Stimulated activated memory B cell treated with anti-CD40 and anti-IgM and Interleukin-4, amounts not matched to agents 10 μg/mL and 1 μg/mL and 100 μg/mL, for 72 hours (primary cell): ENCODE data around the gene TMEM151B.
"Not testable (repeated sequence)": the region's sequence is repeated elsewhere in the genome, so short reads cannot be mapped to it uniquely, and the experiment has no call there.

Experiments
- ATAC-seq: fragments of 150-1000 bp; cut with Tn5 transposase; 2 replicates; pipeline ENCODE4 v1.10.0; 2021
- H3K27ac Mint-ChIP-seq: one replicate; pipeline ENCODE4 v1.8.0; 2022; ENCODE audit warnings: mild to moderate bottlenecking, mixed read lengths
- H3K27me3 Mint-ChIP-seq: one replicate; pipeline ENCODE4 v1.8.0; 2022; ENCODE audit warnings: mixed read lengths
- H3K36me3 Mint-ChIP-seq: one replicate; pipeline ENCODE4 v1.8.0; 2022; ENCODE audit warnings: mixed read lengths
- H3K4me1 Mint-ChIP-seq: one replicate; pipeline ENCODE4 v1.8.0; 2022; ENCODE audit warnings: mixed read lengths
- H3K4me3 Mint-ChIP-seq: one replicate; pipeline ENCODE4 v1.8.0; 2022; ENCODE audit warnings: mild to moderate bottlenecking, moderate library complexity, mixed read lengths
- H3K9me3 Mint-ChIP-seq: one replicate; pipeline ENCODE4 v1.8.0; 2022; ENCODE audit warnings: mixed read lengths

TMEM151B gene

GRCh38 chr6:44228836-44229235 is 41.4 kb upstream of the TMEM151B start:
- Mint-ChIP-seq H3K4me3 (no peak overlapping the region), H3K27ac (no peak overlapping the region), H3K9me3 (no peaks in the 10 kb centered on the region), H3K36me3 (peaks cover 25% of the 10 kb centered on the region), H3K4me1 (peaks cover 28% of the 10 kb centered on the region), H3K27me3 (no peaks in the 10 kb centered on the region)
- ATAC-seq: no peak

GRCh38 chr6:44229376-44230033 is 40.7 kb upstream of the TMEM151B start:
- Mint-ChIP-seq H3K4me1 (peaks cover 23% of the 10 kb centered on the region), H3K27me3 (no peaks in the 10 kb centered on the region), H3K27ac (no peak overlapping the region), H3K4me3 (no peak overlapping the region), H3K9me3 (no peaks in the 10 kb centered on the region), H3K36me3 (peaks cover 25% of the 10 kb centered on the region)
- no peak for ATAC-seq

DNA sequence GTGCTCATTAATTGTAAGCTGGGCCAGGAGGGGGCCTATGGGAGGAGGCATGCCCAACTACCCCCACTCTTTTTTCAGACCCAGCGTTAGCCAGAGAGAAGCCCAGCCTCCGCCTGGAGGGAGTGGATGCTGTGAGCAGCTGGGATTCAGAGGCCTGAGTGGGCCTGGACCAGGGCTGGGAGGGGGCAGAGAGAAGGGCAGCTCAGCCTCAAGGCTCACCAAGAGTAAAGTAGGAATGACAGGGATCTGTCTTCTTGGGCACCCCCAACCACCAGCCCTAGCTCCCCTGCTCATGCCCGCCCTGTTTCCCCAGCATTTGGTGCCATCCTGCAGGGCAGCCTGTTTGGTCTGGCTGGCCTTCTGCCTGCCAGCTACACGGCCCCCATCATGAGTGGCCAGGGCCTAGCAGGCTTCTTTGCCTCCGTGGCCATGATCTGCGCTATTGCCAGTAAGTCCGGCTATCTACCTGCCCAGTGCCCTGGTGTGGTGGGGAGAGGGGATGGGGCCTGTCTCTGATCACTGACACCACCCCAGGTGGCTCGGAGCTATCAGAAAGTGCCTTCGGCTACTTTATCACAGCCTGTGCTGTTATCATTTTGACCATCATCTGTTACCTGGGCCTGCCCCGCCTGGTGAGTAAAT is 40.1 kb upstream of the TMEM151B start:
- ATAC-seq: no peak
- Mint-ChIP-seq H3K4me3 (no peak overlapping the region), H3K9me3 (no peaks in the 10 kb centered on the region), H3K27me3 (no peaks in the 10 kb centered on the region), H3K4me1 (peaks cover 18% of the 10 kb centered on the region), H3K27ac (no peak overlapping the region), H3K36me3 (peaks cover 25% of the 10 kb centered on the region)

DNA sequence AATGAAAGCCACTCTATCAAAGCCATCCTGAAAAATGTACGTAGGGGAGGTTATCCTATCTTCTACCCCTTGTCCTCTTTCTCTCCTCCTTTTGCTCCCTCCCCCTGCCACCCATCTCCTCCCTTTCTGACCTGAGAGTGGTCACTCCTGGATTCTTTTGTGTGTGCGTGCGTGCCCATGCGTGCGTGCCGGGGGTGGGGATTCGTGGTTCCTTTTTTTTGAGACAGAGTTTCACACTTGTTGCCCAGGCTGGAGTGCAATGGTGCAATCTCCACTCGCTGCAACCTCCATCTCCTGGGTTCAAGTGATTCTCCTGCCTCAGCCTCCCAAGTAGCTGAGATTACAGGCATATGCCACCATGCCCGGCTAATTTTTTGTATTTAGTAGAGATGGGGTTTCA is 38.8 kb upstream of the TMEM151B start:
- H3K27ac Mint-ChIP-seq, H3K9me3 Mint-ChIP-seq, H3K4me3 Mint-ChIP-seq, H3K4me1 Mint-ChIP-seq, H3K27me3 Mint-ChIP-seq, ATAC-seq: not testable (repeated sequence)
- H3K36me3 Mint-ChIP-seq: peaks cover 25% of the 10 kb centered on the region

DNA sequence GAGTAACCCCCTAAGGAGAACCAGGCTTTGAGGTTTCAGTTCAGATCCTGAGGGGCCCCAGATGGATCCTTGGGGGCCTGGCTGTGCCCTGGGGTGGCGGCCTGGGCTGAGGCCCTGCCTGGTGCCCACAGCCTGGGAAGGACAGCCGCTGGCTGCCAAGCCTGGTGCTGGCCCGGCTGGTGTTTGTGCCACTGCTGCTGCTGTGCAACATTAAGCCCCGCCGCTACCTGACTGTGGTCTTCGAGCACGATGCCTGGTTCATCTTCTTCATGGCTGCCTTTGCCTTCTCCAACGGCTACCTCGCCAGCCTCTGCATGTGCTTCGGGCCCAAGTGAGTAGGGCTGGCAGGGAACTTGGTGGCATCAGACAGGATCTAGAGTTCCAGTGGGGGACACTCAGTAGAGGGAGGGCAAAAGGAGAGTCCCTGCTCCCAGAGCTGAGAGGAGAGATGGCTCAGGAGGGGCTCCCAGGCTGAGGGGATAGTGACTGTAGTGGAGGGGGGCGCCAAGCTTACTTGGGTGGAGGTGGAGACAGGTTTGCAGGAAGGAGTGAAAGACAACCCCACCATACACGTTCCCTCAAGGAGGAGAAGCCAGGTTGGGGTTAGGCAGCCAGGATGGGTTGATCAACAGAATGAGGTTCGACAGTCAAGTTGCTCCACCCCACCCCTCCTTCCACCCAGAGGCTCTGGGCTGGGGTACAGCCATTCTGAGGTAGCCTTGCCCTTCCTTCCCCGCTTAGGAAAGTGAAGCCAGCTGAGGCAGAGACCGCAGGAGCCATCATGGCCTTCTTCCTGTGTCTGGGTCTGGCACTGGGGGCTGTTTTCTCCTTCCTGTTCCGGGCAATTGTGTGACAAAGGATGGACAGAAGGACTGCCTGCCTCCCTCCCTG is 37.3 kb upstream of the TMEM151B start:
- peaks cover 17% of the 10 kb centered on the region for H3K4me1 Mint-ChIP-seq
- no peaks in the 10 kb centered on the region for H3K9me3 Mint-ChIP-seq
- no peak for ATAC-seq
- peak overlapping the region; percentile 34 for H3K27ac Mint-ChIP-seq
- H3K27me3 Mint-ChIP-seq: no peaks in the 10 kb centered on the region
- H3K4me3 Mint-ChIP-seq: no peak overlapping the region
- peaks cover 25% of the 10 kb centered on the region for H3K36me3 Mint-ChIP-seq

DNA sequence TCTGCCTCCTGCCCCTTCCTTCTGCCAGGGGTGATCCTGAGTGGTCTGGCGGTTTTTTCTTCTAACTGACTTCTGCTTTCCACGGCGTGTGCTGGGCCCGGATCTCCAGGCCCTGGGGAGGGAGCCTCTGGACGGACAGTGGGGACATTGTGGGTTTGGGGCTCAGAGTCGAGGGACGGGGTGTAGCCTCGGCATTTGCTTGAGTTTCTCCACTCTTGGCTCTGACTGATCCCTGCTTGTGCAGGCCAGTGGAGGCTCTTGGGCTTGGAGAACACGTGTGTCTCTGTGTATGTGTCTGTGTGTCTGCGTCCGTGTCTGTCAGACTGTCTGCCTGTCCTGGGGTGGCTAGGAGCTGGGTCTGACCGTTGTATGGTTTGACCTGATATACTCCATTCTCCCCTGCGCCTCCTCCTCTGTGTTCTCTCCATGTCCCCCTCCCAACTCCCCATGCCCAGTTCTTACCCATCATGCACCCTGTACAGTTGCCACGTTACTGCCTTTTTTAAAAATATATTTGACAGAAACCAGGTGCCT is 36.6 kb upstream of the TMEM151B start:
- Mint-ChIP-seq H3K4me1 (peaks cover 25% of the 10 kb centered on the region), H3K27ac (peak overlapping the region; percentile 34), H3K4me3 (no peak overlapping the region), H3K36me3 (peaks cover 25% of the 10 kb centered on the region), H3K9me3 (no peaks in the 10 kb centered on the region), H3K27me3 (no peaks in the 10 kb centered on the region)
- ATAC-seq: no peak

GRCh38 chr6:44234101-44235025 is 35.9 kb upstream of the TMEM151B start:
- H3K4me3 Mint-ChIP-seq: no peak overlapping the region
- no peak overlapping the region for H3K27ac Mint-ChIP-seq
- no peak for ATAC-seq
- no peaks in the 10 kb centered on the region for H3K9me3 Mint-ChIP-seq
- H3K4me1 Mint-ChIP-seq: peaks cover 26% of the 10 kb centered on the region
- no peaks in the 10 kb centered on the region for H3K27me3 Mint-ChIP-seq
- peaks cover 25% of the 10 kb centered on the region for H3K36me3 Mint-ChIP-seq

DNA sequence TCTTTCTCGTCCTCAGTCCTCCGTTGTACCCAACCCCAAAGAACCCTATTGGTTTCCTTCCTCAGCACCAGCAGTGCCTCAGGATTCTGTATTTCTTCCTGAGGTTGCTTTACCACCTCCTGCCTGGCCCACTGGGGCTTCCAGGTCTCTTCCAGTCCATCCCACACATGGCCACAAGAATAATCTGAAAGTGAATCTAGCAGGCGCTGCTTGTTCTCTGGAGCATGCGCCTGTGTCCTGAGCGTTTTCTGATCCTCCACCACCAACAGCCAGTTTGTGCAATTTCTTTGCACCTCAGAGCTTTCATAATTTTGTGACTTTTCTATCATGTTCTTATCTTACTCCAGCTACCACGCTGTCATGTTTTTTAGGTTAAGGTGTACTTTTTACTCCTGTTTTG is 35.0 kb upstream of the TMEM151B start:
- no peaks in the 10 kb centered on the region for H3K27me3 Mint-ChIP-seq
- H3K27ac Mint-ChIP-seq: no peak overlapping the region
- ATAC-seq: no peak
- H3K9me3 Mint-ChIP-seq: no peaks in the 10 kb centered on the region
- H3K4me1 Mint-ChIP-seq: peaks cover 26% of the 10 kb centered on the region
- peaks cover 25% of the 10 kb centered on the region for H3K36me3 Mint-ChIP-seq
- no peak overlapping the region for H3K4me3 Mint-ChIP-seq

GRCh38 chr6:44235891-44236516 is 34.2 kb upstream of the TMEM151B start:
- Mint-ChIP-seq H3K4me3 (no peak overlapping the region), H3K27me3 (no peaks in the 10 kb centered on the region), H3K36me3 (peaks cover 20% of the 10 kb centered on the region), H3K4me1 (peaks cover 26% of the 10 kb centered on the region), H3K27ac (no peak overlapping the region), H3K9me3 (no peaks in the 10 kb centered on the region)
- no peak for ATAC-seq

GRCh38 chr6:44237021-44237812 is 33.0 kb upstream of the TMEM151B start:
- Mint-ChIP-seq H3K27me3 (no peaks in the 10 kb centered on the region), H3K4me1 (peaks cover 26% of the 10 kb centered on the region)

GRCh38 chr6:44237813-44238433 is 32.3 kb upstream of the TMEM151B start:
- Mint-ChIP-seq H3K4me1 (peaks cover 26% of the 10 kb centered on the region), H3K27me3 (no peaks in the 10 kb centered on the region), H3K27ac (peak overlapping the region; percentile 96), H3K4me3 (peak overlapping the region; percentile 94), H3K36me3 (peaks cover 3% of the 10 kb centered on the region), H3K9me3 (no peaks in the 10 kb centered on the region)
- ATAC-seq: peak; percentile 96

More at GRCh38 chr6:44237021-44237812, 33.0 kb upstream of the TMEM151B start:
- Mint-ChIP-seq H3K36me3 (peaks cover 9% of the 10 kb centered on the region), H3K4me3 (peak overlapping the region; percentile 94), H3K9me3 (no peaks in the 10 kb centered on the region), H3K27ac (peak overlapping the region; percentile 96)
- ATAC-seq: peak; percentile 86

GRCh38 chr6:44238687-44239350 is 31.4 kb upstream of the TMEM151B start:
- Mint-ChIP-seq H3K4me3 (peak overlapping the region; percentile 94), H3K27me3 (no peaks in the 10 kb centered on the region), H3K27ac (peak overlapping the region; percentile 96), H3K4me1 (peaks cover 21% of the 10 kb centered on the region), H3K9me3 (no peaks in the 10 kb centered on the region), H3K36me3 (no peaks in the 10 kb centered on the region)
- no peak for ATAC-seq

DNA sequence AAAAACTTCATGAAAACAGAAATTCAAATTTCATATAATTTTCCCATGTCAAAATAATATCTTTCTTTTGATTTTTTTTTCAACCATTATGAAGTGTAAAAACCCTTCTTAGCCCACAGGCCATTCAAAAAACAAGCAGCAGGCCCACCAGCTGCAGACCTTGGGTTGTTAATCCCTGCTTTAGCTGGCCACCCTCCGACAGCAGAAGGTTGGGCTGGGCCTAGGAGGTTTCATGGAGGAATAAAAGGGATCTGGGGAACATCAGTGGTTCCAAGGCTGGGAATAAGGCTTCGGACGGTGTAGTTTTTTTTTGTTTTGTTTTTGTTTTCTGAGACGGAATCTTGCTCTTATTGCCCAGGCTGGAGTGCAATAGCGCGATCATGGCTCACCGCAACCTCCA is 26.9 kb upstream of the TMEM151B start:
- H3K4me3 Mint-ChIP-seq: no peak overlapping the region
- no peak for ATAC-seq
- no peaks in the 10 kb centered on the region for H3K27me3 Mint-ChIP-seq
- H3K4me1 Mint-ChIP-seq: peaks cover 18% of the 10 kb centered on the region
- H3K27ac Mint-ChIP-seq: no peak overlapping the region
- peaks cover 16% of the 10 kb centered on the region for H3K36me3 Mint-ChIP-seq
- no peaks in the 10 kb centered on the region for H3K9me3 Mint-ChIP-seq
